Gastroesophageal sphincter (tissue), 3 donors: ENCODE measurements around the gene RIMBP2.

Source experiments
- EP300 ChIP-seq: sonication (generic); formaldehyde crosslinking; IDR thresholded peaks from one replicate; pipeline ENCODE4 v1.6.1; 2017; ENCODE audit warnings: antibody characterized with exemption, mild to moderate bottlenecking
- TF ChIP-seq, protein P1 (sequence below), 4 experiments: fragments of 200-600 bp in 2 of 4; fragments of 450-650 bp in 2 of 4; sonication (generic) in 1 of 4; IDR thresholded peaks; one replicate each; pipeline ENCODE4 v1.5.1; 2017 to 2019; ENCODE audit warnings: antibody characterized with exemption in 4 of 4, mild to moderate bottlenecking in 2 of 4, moderate library complexity in 2 of 4

DNA sequence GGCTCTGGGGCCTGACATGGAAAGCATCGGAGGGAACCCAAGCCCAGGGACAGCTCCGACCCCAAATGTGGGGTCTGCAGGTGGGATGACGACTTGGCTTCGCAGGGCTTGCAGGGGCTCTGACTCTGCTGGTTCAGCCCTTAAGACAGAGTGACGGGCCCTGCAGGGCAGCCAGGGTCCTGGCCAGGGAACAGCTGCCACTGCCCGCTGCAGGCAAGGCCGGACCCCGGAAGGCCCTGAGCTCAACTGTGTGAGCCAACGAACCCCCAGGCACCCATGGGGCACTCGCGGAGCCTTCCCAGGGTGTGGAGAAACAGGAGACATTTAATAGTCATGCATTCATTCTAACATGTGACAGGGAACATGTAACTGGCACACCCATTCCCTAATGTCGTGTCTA lies 257.8 kb downstream of the RIMBP2 start:
- no peak for TF ChIP-seq EP300
- TF ChIP-seq, protein P1, sequence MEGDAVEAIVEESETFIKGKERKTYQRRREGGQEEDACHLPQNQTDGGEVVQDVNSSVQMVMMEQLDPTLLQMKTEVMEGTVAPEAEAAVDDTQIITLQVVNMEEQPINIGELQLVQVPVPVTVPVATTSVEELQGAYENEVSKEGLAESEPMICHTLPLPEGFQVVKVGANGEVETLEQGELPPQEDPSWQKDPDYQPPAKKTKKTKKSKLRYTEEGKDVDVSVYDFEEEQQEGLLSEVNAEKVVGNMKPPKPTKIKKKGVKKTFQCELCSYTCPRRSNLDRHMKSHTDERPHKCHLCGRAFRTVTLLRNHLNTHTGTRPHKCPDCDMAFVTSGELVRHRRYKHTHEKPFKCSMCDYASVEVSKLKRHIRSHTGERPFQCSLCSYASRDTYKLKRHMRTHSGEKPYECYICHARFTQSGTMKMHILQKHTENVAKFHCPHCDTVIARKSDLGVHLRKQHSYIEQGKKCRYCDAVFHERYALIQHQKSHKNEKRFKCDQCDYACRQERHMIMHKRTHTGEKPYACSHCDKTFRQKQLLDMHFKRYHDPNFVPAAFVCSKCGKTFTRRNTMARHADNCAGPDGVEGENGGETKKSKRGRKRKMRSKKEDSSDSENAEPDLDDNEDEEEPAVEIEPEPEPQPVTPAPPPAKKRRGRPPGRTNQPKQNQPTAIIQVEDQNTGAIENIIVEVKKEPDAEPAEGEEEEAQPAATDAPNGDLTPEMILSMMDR (IDR thresholded peaks at IDR 0.05) = no peak
